ENCODE measurements around the gene PHRF1. TPM values are rescaled to one million over a fixed set of nuclear protein-coding genes. Genes with fewer than 3 reads are reported as not detected.

The PHRF1 gene
- total RNA-seq, 3 donors from 2014 or later (not counting 1 experiment from before 2014, with no cell fraction given): 46.1 to 52.0 (median 46.9) TPM

DNA sequence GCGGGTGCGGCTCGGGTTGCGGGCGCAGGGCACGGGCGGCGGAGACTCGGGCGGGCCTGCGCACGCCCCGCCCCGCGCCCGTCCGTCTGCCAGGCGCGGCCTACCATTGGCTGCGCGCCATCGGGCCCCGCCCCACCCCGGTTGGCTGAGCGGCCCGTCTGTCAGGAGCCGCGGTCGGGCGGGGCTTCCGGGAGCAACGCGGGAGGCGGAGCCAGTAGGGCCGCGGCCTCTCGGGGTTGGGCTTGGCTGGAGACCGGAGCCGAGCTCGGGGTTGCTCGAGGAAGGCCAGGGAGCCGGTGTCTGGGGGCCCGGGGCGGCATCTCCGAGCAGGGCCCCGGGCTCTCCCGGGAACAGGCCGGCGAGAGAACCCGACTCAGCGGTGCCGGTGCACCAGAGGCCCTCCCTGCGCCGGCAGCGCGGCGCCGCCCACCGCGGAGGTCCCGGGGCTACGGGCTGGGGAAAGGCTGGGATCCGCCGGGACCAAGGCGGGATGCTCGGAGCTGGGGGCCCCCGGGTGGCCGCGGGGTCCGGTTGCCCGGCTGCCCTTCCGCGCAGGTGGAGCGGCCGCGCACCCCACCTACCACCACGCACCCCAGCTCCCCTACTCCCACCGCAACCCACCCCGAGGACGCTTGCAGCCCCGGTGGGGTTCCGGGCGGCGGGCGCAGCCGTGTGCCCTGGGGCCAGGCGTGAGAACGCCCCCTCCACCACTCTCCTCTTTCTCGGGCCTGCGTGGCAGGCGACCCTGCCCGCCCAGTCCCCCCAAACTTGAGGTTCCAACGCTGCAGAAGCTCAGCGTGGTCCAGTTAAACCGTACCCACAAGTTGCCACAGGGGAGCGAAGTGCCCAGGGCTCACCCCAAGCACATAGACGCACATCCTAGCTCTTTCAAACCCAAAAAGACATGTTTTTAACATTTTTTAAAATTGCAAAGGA lies 40.5 kb upstream of the PHRF1 start, which contains the start of gene HRAS:
Gene HRAS (minus strand): TSS at position 58 of the 936 bp plus-strand sequence.
- Histone ChIP-seq H3K27ac (ENCODE audit: low read length) (peak within 1 kb of the TSS; percentile 95), H3K27me3 (ENCODE audit: control insufficient read depth, insufficient read depth, low read length) (no peaks in the 10 kb centered on the region), H3K36me3 (ENCODE audit: control insufficient read depth, insufficient read depth, low read length) (peaks cover 11% of the 10 kb centered on the region), H3K4me3 (ENCODE audit: low read length) (peak within 1 kb of the TSS; percentile 52), H3K4me1 (ENCODE audit: control insufficient read depth, insufficient read depth, low read length) (peaks cover 37% of the 10 kb centered on the region), H3K9me3 (ENCODE audit: control insufficient read depth, insufficient read depth, low read length) (no peaks in the 10 kb centered on the region)
- TF ChIP-seq CTCF (IDR thresholded peaks at IDR 0.05): no peak
- Mint-ChIP-seq H3K36me3 (no peaks in the 10 kb centered on the region), H3K4me3 (peak within 1 kb of the TSS; percentile 90), H3K4me1 (peaks cover 0 to 25% of the 10 kb centered on the region in 2 donors), H3K27me3 (ENCODE audit: low read depth in 2 of 2) (no peaks in the 10 kb centered on the region), H3K27ac (peak within 1 kb of the TSS; percentile 86 to 92), H3K9me3 (no peaks in the 10 kb centered on the region)
- peak; percentile 89 to 97 (median 89) for ATAC-seq
- DNase-seq: peak; percentile 98 to 99
- intact Hi-C loops (cut with micrococcal nuclease): no loop called here
- WGBS (ENCODE audit: insufficient coverage): under 1% methylated on average over 97 of the region's 97 CpGs

GRCh38 chr11:536841-537621 lies 39.2 kb upstream of the PHRF1 start, which contains the start of gene LRRC56:
TSS of gene LRRC56 (plus strand) at chr11:537527. CDS start at chr11:540685, 3,158 bp downstream.
- TF ChIP-seq CTCF (IDR thresholded peaks at IDR 0.05): no peak
- H3K4me1 Mint-ChIP-seq: peaks cover 0 to 25% of the 10 kb centered on the region in 2 donors
- H3K27me3 Mint-ChIP-seq (ENCODE audit: low read depth in 2 of 2): no peaks in the 10 kb centered on the region
- Histone ChIP-seq H3K4me3 (ENCODE audit: low read length) (peak within 1 kb of the TSS; percentile 52), H3K9me3 (ENCODE audit: control insufficient read depth, insufficient read depth, low read length) (no peaks in the 10 kb centered on the region), H3K27ac (ENCODE audit: low read length) (peak within 1 kb of the TSS; percentile 95), H3K36me3 (ENCODE audit: control insufficient read depth, insufficient read depth, low read length) (peaks cover 11% of the 10 kb centered on the region), H3K27me3 (ENCODE audit: control insufficient read depth, insufficient read depth, low read length) (no peaks in the 10 kb centered on the region), H3K4me1 (ENCODE audit: control insufficient read depth, insufficient read depth, low read length) (peaks cover 37% of the 10 kb centered on the region)
- H3K36me3 Mint-ChIP-seq: no peaks in the 10 kb centered on the region
- ATAC-seq (peak; percentile 36 to 60 (median 55)), DNase-seq (peak; percentile 84 to 96)
- WGBS (ENCODE audit: insufficient coverage): under 1% methylated on average over 93 of the region's 93 CpGs
- no peaks in the 10 kb centered on the region for H3K9me3 Mint-ChIP-seq
- H3K4me3 Mint-ChIP-seq: peak within 1 kb of the TSS; percentile 90
- H3K27ac Mint-ChIP-seq: peak within 1 kb of the TSS; percentile 86 to 92
- intact Hi-C loops (cut with micrococcal nuclease): no loop called here

GRCh38 chr11:537622-538430 lies 38.4 kb upstream of the PHRF1 start:
- 38% methylated on average over 19 of the region's 19 CpGs for WGBS (ENCODE audit: insufficient coverage)
- H3K27me3 ChIP-seq (ENCODE audit: control insufficient read depth, insufficient read depth, low read length): no peaks in the 10 kb centered on the region
- no peaks in the 10 kb centered on the region for H3K9me3 ChIP-seq (ENCODE audit: control insufficient read depth, insufficient read depth, low read length)
- Mint-ChIP-seq H3K4me1 (peaks cover 0 to 25% of the 10 kb centered on the region in 2 donors), H3K27ac (peak overlapping the region; percentile 75 to 92), H3K9me3 (no peaks in the 10 kb centered on the region), H3K36me3 (no peaks in the 10 kb centered on the region), H3K4me3 (peak overlapping the region; percentile 81), H3K27me3 (ENCODE audit: low read depth in 2 of 2) (no peaks in the 10 kb centered on the region)
- ATAC-seq (no peak), DNase-seq (no peak)
- H3K27ac ChIP-seq (ENCODE audit: low read length): peak overlapping the region; percentile 95
- intact Hi-C loops (cut with micrococcal nuclease): no loop called here
- H3K4me1 ChIP-seq (ENCODE audit: control insufficient read depth, insufficient read depth, low read length): peaks cover 37% of the 10 kb centered on the region
- H3K4me3 ChIP-seq (ENCODE audit: low read length): peak overlapping the region; percentile 52
- peaks cover 3% of the 10 kb centered on the region for H3K36me3 ChIP-seq (ENCODE audit: control insufficient read depth, insufficient read depth, low read length)
- TF ChIP-seq CTCF (IDR thresholded peaks at IDR 0.05): no peak

Measured in natural killer cell (primary cell).